ENCODE measurements around the gene PRKAG1.

PRKAG1 gene

GRCh38 chr12:49049566-49050224, 31.1 kb upstream of the PRKAG1 start:
- DNase-seq (ENCODE audit: insufficient read length, low spot score), result no peak
- no peak for FAIRE-seq
- TF ChIP-seq, protein P1, sequence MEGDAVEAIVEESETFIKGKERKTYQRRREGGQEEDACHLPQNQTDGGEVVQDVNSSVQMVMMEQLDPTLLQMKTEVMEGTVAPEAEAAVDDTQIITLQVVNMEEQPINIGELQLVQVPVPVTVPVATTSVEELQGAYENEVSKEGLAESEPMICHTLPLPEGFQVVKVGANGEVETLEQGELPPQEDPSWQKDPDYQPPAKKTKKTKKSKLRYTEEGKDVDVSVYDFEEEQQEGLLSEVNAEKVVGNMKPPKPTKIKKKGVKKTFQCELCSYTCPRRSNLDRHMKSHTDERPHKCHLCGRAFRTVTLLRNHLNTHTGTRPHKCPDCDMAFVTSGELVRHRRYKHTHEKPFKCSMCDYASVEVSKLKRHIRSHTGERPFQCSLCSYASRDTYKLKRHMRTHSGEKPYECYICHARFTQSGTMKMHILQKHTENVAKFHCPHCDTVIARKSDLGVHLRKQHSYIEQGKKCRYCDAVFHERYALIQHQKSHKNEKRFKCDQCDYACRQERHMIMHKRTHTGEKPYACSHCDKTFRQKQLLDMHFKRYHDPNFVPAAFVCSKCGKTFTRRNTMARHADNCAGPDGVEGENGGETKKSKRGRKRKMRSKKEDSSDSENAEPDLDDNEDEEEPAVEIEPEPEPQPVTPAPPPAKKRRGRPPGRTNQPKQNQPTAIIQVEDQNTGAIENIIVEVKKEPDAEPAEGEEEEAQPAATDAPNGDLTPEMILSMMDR (IDR thresholded peaks at IDR 0.05; ENCODE audit: insufficient read depth, missing control alignments), result no peak

DNA sequence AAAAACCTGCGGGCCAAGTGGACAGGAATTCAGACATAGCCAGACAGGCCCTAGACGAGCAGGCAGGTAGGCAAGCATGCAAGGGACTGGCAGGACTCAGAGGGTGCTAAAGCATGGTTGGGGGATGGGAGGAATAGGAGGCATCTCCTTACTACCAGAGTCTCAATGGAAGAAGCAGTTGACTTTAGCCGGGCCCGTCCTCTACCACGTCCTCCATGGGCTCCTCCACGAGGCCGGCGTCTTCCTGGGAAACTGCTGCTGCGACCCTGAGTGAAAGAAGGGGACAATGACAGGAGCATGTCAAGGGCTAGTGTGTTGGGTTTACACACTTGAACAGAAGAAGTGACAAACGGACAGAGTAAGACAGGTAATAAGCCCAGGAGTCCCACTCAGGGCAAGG, 30.4 kb upstream of the PRKAG1 start:
- no peak for DNase-seq (ENCODE audit: insufficient read length, low spot score)
- TF ChIP-seq, protein P1 (IDR thresholded peaks at IDR 0.05; ENCODE audit: insufficient read depth, missing control alignments), result no peak
- FAIRE-seq, result no peak

DNA sequence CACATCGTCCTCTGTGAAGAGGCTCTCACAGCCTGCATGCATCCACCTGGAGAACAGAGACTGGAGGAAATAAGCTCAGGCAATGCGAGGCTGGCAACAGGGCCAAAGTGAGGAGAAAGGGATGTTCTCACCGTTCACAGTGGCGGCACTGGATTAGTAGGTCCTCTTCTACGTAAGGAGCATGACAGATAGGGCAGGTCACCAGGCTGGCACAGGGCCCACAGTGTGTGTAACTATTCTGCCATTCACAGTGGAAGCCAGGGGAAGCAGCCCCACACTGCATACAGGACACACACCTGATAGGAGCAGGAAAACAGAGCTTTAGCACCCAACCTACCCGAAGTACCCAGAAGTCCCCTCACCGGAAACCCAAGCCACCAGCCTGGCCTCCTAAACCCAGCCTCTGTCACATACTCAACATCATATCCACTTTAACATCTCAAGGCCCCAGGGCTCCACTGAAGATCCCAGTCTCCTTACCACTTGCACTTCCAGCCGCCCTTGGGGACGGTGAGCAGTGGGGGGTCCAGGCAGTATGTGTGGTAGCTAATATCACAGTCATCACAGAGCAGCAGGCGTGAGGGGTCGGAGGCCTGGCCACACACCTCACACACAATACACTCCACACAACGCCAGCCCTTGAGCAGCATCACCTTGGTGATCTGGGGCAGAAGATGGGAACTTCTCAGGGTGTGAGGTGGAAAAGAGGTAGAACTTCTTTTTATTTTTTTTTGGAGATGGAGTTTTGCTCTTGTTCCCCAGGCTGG, 27.7 kb upstream of the PRKAG1 start:
- DNase-seq (ENCODE audit: insufficient read length, low spot score) (no peak), FAIRE-seq (no peak)
- TF ChIP-seq, protein P1 (IDR thresholded peaks at IDR 0.05; ENCODE audit: insufficient read depth, missing control alignments), result no peak

- no peak for DNase-seq (ENCODE audit: insufficient read length, low spot score)
- no peak for FAIRE-seq
- TF ChIP-seq, protein P1 (IDR thresholded peaks at IDR 0.05; ENCODE audit: insufficient read depth, missing control alignments), result no peak
Measured at GRCh38 chr12:49044660-49045059, 26.1 kb upstream of the PRKAG1 start.

GRCh38 chr12:49043856-49044258, 25.3 kb upstream of the PRKAG1 start:
- DNase-seq (ENCODE audit: insufficient read length, low spot score) (peak; percentile 91), FAIRE-seq (no peak)
- TF ChIP-seq, protein P1 (IDR thresholded peaks at IDR 0.05; ENCODE audit: insufficient read depth, missing control alignments), result peak; percentile 81

DNA sequence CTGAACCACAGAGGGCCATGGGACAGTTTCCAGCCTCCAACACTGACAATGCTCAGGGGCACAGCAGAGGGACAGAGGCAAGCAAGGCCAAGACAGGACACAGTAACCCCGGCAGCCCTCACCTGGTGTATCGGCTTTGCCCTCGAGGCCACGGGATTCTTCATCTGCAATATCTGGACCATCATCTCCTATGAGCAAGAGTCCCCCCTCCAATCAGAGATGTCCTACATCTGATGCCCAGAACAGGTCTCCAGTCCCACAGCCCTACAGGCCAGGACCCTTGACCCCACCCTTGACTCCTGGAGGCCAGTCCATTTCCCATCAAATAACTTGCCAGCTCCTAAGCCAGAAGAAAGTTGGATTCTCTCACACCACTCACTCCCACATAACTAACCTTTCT, 24.7 kb upstream of the PRKAG1 start:
- no peak for FAIRE-seq

More for the DNA sequence above, 24.7 kb upstream of the PRKAG1 start:
- DNase-seq (ENCODE audit: insufficient read length, low spot score), result no peak
- TF ChIP-seq, protein P1 (IDR thresholded peaks at IDR 0.05; ENCODE audit: insufficient read depth, missing control alignments), result no peak

Measured in D721Med (cell line).